ENCODE measurements around the gene PBX3. TPM values are rescaled to one million over a fixed set of nuclear protein-coding genes. Genes with fewer than 3 reads are reported as not detected.

Gene PBX3
- total and polyA plus RNA-seq, 4 donors: 7.3 to 18.9 (median 11.1) TPM

- H3K27ac ChIP-seq (ENCODE audit: low read depth in 1 of 2, low read length in 2 of 2): no peak overlapping the region
- DNase-seq (ENCODE audit: low spot score): no peak
- no peaks in the 10 kb centered on the region for H3K36me3 ChIP-seq (ENCODE audit: control insufficient read depth in 4 of 4, insufficient read depth in 3 of 4, low read depth in 1 of 4, low read length in 3 of 4)
Observed at GRCh38 chr9:125904155-125904851, 157.1 kb downstream of the PBX3 start.

More at GRCh38 chr9:125904155-125904851, 157.1 kb downstream of the PBX3 start:
- Histone ChIP-seq H3K9ac (ENCODE audit: low read depth in 1 of 2, low read length in 2 of 2) (no peak overlapping the region), H3K27me3 (ENCODE audit: control insufficient read depth in 4 of 4, insufficient read depth in 4 of 4, low read length in 3 of 4) (no peaks in the 10 kb centered on the region), H3K9me3 (ENCODE audit: control insufficient read depth in 4 of 4, low read length in 3 of 4) (no peaks in the 10 kb centered on the region), H3K4me1 (ENCODE audit: control insufficient read depth in 4 of 4, insufficient read depth in 4 of 4, low read length in 3 of 4) (no peaks in the 10 kb centered on the region), H3K4me3 (ENCODE audit: low read depth in 1 of 3, low read length in 3 of 3) (no peak overlapping the region)
- TF ChIP-seq, protein P1, sequence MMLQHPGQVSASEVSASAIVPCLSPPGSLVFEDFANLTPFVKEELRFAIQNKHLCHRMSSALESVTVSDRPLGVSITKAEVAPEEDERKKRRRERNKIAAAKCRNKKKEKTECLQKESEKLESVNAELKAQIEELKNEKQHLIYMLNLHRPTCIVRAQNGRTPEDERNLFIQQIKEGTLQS (IDR thresholded peaks at IDR 0.05): no peak
- TF ChIP-seq TAF1 (conservative IDR thresholded peaks at IDR 0.05) (no peak), SP1 (IDR thresholded peaks at IDR 0.05) (no peak), CTCF (IDR thresholded peaks at IDR 0.05; ENCODE audit: low read depth, low read length, missing input control) (no peak), JUND (IDR thresholded peaks at IDR 0.05) (no peak), RXRA (IDR thresholded peaks at IDR 0.05) (no peak), EGR1 (IDR thresholded peaks at IDR 0.05; ENCODE audit: low read depth in 2 of 2) (no peak), MAX (IDR thresholded peaks at IDR 0.05) (no peak), HNF4A (conservative IDR thresholded peaks at IDR 0.05) (no peak), FOXA2 (IDR thresholded peaks at IDR 0.05) (no peak), HNF4G (IDR thresholded peaks at IDR 0.05) (no peak), YY1 (IDR thresholded peaks at IDR 0.05) (no peak), FOXA1 (IDR thresholded peaks at IDR 0.05) (no peak), NR2F2 (IDR thresholded peaks at IDR 0.05) (no peak)
- TF ChIP-seq, protein P2, sequence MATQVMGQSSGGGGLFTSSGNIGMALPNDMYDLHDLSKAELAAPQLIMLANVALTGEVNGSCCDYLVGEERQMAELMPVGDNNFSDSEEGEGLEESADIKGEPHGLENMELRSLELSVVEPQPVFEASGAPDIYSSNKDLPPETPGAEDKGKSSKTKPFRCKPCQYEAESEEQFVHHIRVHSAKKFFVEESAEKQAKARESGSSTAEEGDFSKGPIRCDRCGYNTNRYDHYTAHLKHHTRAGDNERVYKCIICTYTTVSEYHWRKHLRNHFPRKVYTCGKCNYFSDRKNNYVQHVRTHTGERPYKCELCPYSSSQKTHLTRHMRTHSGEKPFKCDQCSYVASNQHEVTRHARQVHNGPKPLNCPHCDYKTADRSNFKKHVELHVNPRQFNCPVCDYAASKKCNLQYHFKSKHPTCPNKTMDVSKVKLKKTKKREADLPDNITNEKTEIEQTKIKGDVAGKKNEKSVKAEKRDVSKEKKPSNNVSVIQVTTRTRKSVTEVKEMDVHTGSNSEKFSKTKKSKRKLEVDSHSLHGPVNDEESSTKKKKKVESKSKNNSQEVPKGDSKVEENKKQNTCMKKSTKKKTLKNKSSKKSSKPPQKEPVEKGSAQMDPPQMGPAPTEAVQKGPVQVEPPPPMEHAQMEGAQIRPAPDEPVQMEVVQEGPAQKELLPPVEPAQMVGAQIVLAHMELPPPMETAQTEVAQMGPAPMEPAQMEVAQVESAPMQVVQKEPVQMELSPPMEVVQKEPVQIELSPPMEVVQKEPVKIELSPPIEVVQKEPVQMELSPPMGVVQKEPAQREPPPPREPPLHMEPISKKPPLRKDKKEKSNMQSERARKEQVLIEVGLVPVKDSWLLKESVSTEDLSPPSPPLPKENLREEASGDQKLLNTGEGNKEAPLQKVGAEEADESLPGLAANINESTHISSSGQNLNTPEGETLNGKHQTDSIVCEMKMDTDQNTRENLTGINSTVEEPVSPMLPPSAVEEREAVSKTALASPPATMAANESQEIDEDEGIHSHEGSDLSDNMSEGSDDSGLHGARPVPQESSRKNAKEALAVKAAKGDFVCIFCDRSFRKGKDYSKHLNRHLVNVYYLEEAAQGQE (IDR thresholded peaks at IDR 0.05): no peak
- TF ChIP-seq, protein P3, sequence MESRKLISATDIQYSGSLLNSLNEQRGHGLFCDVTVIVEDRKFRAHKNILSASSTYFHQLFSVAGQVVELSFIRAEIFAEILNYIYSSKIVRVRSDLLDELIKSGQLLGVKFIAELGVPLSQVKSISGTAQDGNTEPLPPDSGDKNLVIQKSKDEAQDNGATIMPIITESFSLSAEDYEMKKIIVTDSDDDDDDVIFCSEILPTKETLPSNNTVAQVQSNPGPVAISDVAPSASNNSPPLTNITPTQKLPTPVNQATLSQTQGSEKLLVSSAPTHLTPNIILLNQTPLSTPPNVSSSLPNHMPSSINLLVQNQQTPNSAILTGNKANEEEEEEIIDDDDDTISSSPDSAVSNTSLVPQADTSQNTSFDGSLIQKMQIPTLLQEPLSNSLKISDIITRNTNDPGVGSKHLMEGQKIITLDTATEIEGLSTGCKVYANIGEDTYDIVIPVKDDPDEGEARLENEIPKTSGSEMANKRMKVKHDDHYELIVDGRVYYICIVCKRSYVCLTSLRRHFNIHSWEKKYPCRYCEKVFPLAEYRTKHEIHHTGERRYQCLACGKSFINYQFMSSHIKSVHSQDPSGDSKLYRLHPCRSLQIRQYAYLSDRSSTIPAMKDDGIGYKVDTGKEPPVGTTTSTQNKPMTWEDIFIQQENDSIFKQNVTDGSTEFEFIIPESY (IDR thresholded peaks at IDR 0.05): no peak
- WGBS: 76% methylated on average over 5 of the region's 5 CpGs
